Thoracic aorta (tissue), 2 donors: ENCODE data around the gene HSH2D. TPM values are rescaled to one million over a fixed set of nuclear protein-coding genes. Genes with fewer than 3 reads are reported as not detected.

Source experiments
- ATAC-seq: fragments of 150-250 bp; one replicate; pipeline ENCODE4 v1.8.0; 2017; ENCODE audit warnings: low read depth; ENCODE audit not compliant: insufficient number of reproducible peaks, low FRiP score
- DNase-seq: peaks from one replicate; pipeline ENCODE4 v3.0.0-alpha.2; 2020; ENCODE audit warnings: low spot score
- H3K27ac ChIP-seq, 2 donors: fragments of 200-600 bp; sonication (generic); 1 replicate in 1 of 2; 2 replicates in 1 of 2; pipeline ENCODE4 v1.5.1; 2016; ENCODE audit warnings: mild to moderate bottlenecking in 2 of 2, moderate library complexity in 2 of 2
- H3K27me3 ChIP-seq: fragments of 200-600 bp; sonication (generic); replicated peaks from 2 replicates; pipeline ENCODE4 v1.6.0; 2016; ENCODE audit warnings: mild to moderate bottlenecking; ENCODE audit not compliant: insufficient read depth
- H3K36me3 ChIP-seq: fragments of 200-600 bp; sonication (generic); one replicate; pipeline ENCODE4 v1.5.1; 2016
- H3K4me1 ChIP-seq, 2 donors: fragments of 200-600 bp; sonication (generic); 1 replicate in 1 of 2; 2 replicates in 1 of 2; pipeline versions ENCODE4 v1.5.1 to v1.6.0; 2016; ENCODE audit warnings: low read depth in 2 of 2, mild to moderate bottlenecking in 1 of 2; ENCODE audit not compliant: control insufficient read depth in 1 of 2
- H3K4me3 ChIP-seq: fragments of 200-600 bp; sonication (generic); 2 replicates; pipeline ENCODE4 v1.5.1; 2016; ENCODE audit warnings: mild to moderate bottlenecking
- H3K9me3 ChIP-seq: fragments of 200-600 bp; sonication (generic); 2 replicates; pipeline ENCODE4 v1.5.1; 2016
- total RNA-seq, 2 donors: library from RNA; depleted of rRNA; stranded (reverse); fragments of >200 nt; gene quantifications; one replicate each; pipeline versions ENCODE4 v1.1.0 to v1.2.3, GENCODE V29; 2016
- TF ChIP-seq, protein P1 (sequence below): fragments of 200-600 bp; sonication (generic); IDR thresholded peaks from one replicate; pipeline ENCODE4 v1.5.1; 2019; ENCODE audit warnings: antibody characterized with exemption

Gene HSH2D
- total RNA-seq, 2 donors from 2014 or later = 2.2 TPM; not detected in 1

DNA sequence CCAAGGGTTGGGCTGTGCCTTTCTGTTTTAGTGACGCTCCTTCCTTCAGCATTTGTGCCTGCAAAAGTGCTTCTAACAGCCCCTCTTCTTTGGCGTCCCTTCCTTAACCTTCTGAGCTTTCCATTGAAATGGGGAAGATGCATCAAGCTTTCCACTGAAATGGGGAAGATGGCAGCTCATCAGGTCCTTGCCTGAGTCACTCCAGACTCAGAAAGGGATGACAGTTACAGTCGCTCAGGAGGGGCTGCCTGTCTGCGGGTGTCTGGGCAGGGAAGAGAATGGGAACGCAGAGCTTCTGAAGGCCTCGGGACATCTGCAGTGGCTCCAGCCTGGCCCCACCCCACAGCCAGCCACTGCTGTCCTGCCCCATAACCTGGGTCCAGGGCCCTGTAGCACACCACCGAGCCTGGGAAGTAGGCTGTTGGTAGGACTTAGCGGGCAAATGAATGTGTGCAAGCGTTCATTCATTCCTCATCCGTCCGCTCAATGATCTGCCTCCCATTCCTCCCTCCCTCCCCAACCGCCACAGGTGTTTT is 64.1 kb downstream of the HSH2D start:
- H3K4me1 ChIP-seq = peaks cover 0 to 7% of the 10 kb centered on the region in 2 donors
- H3K4me3 ChIP-seq = no peak overlapping the region
- no peak overlapping the region for H3K27ac ChIP-seq
- no peak for ATAC-seq
- no peaks in the 10 kb centered on the region for H3K27me3 ChIP-seq
- no peaks in the 10 kb centered on the region for H3K9me3 ChIP-seq
- DNase-seq = no peak
- H3K36me3 ChIP-seq = peaks cover 83% of the 10 kb centered on the region
- TF ChIP-seq, protein P1, sequence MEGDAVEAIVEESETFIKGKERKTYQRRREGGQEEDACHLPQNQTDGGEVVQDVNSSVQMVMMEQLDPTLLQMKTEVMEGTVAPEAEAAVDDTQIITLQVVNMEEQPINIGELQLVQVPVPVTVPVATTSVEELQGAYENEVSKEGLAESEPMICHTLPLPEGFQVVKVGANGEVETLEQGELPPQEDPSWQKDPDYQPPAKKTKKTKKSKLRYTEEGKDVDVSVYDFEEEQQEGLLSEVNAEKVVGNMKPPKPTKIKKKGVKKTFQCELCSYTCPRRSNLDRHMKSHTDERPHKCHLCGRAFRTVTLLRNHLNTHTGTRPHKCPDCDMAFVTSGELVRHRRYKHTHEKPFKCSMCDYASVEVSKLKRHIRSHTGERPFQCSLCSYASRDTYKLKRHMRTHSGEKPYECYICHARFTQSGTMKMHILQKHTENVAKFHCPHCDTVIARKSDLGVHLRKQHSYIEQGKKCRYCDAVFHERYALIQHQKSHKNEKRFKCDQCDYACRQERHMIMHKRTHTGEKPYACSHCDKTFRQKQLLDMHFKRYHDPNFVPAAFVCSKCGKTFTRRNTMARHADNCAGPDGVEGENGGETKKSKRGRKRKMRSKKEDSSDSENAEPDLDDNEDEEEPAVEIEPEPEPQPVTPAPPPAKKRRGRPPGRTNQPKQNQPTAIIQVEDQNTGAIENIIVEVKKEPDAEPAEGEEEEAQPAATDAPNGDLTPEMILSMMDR = no peak

Other genes starting within 250 kb of the HSH2D start
- not detected for gene CYP4F2, start 245.6 kb upstream of the HSH2D start, total RNA-seq
- gene CYP4F11, start 209.2 kb upstream of the HSH2D start, total RNA-seq = 10 to 100 TPM in 1 of 2 donors, 1 to 10 TPM in 1; 9.6 to 12.9 TPM
- gene OR10H4, start 194.7 kb upstream of the HSH2D start, total RNA-seq = not detected
- 1,000 to 10,000 TPM in 1 of 2 donors, 100 to 1,000 TPM in 1; 964 to 1,096 TPM for gene TPM4, start 67.2 kb upstream of the HSH2D start, total RNA-seq
- 10 to 100 TPM; 40.5 to 41.5 TPM for gene RAB8A, start 31.8 kb upstream of the HSH2D start, total RNA-seq
- not detected for gene CIB3, start 29.8 kb downstream of the HSH2D start, total RNA-seq
- gene FAM32A, start 41.7 kb downstream of the HSH2D start, total RNA-seq = 10 to 100 TPM; 74.8 to 75.5 TPM
- 100 to 1,000 TPM in 1 of 2 donors, 10 to 100 TPM in 1; 77.5 to 121 TPM for gene AP1M1, start 54.2 kb downstream of the HSH2D start, total RNA-seq
- 100 to 1,000 TPM in 1 of 2 donors, 10 to 100 TPM in 1; 34.9 to 146 TPM for gene KLF2, start 181.1 kb downstream of the HSH2D start, total RNA-seq